Amniotic epithelial cell (primary cell): ENCODE results near the gene FYCO1.

Experiments
- DNase-seq: peaks from one replicate; pipeline ENCODE4 v3.0.0-alpha.2; 2010; ENCODE audit warnings: low read depth

The FYCO1 gene

GRCh38 chr3:45884368-45885201, 111.0 kb downstream of the FYCO1 start:
- DNase-seq: no peak

DNA sequence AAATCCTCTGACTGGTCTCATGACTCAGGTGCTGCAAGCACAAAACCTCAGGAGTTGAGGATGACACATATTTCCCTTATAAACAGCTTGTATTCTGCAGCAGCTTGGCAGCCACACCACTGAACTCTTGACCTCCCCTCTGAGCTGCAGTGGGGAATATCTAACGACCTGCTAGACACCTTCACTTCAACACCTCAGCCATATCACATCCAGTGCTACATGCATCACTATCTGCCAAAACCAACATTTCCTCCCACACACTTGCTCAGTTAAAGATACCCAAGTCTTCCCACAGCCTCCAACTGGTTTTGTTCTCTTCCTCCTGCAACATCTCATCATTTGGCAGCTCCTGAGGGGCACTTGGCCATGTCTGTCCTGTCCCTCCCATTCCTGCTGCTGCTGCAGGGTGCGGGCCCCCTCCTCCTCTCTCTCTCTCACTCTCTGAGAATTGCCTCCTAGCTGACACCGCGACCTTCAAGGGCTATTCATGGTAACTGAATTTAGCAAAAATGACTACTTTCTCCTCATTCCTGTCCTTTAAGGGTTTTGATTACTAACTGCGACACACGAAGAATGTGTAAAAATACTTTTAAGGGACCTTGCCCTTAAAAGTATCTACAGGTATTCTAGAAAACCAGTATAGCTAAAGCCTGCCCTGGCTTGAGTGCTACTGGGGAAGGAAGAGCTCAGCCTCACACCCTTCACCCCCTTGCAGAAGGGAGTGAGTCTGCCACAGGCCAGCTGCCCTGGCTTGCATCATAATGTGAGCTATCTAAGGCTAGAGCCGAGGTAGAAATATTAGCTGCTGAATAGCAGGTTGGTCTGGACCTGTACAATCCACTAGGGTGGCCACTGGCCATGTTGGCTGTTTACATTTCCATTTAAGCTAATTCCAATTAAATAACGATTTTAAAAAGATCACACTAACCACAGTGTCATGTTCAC, 114.3 kb downstream of the FYCO1 start:
- DNase-seq: peak; percentile 71

GRCh38 chr3:45880725-45881077, 114.9 kb downstream of the FYCO1 start:
- no peak for DNase-seq

- DNase-seq: no peak
Measured at GRCh38 chr3:45878124-45878523, 117.5 kb downstream of the FYCO1 start.

DNA sequence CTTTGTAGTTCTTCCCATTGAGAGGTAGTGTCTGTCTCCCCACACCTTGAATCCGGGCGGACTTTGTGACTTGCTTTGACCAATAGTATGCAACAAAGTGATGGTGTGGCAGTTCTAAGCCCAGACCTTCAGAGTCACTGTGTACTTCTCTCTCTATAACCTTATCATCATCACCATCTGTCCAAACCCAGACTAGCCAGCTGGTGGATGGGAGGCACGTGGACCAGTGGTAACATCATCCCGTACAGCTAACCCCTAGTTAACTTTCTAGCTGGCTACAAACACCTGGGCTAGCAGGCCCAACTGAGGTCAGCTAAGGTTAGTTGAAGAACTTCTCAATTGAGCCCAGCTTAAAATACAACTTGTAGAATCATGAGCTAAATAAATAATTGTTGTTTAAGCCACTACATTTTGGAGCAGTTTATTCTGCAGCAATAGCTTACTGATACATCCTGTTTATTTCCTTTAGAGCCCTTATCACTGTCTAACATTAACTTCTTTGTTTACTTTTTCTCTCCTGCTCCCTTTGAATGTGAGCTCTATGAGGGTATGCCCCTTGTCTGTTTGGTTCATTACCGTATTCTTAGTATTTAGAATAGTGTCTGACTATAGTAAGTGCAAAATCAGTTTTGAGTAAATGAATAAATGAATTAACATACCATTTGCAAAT, 120.8 kb downstream of the FYCO1 start:
- no peak for DNase-seq

GRCh38 chr3:45873638-45874037, 122.0 kb downstream of the FYCO1 start:
- DNase-seq: no peak

- DNase-seq: no peak
Measured at GRCh38 chr3:45873036-45873435, 122.6 kb downstream of the FYCO1 start.

GRCh38 chr3:45872569-45872968, 123.1 kb downstream of the FYCO1 start:
- DNase-seq: no peak

DNA sequence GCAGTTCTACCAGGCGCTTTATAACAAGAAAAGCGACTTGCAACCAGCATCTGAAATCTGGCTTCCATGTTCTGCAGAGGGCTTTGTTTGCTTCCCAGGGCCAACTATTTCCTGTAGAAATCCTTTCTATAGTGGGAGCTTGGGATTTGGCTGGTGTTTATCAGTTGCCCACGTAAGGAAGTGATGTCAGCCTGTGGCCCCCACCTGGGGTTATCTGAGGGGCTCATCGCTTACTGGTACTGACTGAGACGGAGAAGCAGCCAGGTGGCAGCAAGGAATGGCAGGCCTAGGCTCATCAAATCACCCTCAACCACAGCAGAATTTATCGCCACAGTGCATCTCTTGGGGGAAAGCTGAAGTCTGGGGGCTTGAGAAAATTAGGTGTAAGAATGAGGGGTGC, 123.8 kb downstream of the FYCO1 start:
- DNase-seq: no peak

GRCh38 chr3:45870099-45870498, 125.5 kb downstream of the FYCO1 start:
- DNase-seq: no peak

DNA sequence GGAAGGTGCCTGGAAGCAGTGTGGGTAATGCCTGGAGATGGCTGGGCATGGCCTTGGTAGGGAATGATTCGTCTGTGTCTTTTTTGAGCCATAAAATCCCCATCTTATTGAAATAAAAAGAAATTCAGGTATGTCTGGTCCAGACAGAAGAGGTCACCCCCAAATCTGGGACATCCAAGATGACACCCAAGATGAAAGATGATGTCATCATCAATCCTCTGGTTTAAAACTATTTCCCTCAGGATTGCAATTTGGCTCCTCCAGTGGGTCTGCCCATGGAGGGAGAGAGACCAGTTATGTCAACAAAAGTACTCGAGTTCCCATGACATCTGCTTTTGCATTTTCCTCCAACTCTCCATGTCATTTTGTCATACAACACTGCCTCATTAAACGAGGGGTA, 126.0 kb downstream of the FYCO1 start:
- DNase-seq: no peak

- DNase-seq: no peak
Measured at GRCh38 chr3:45868650-45869049, 127.0 kb downstream of the FYCO1 start.

DNA sequence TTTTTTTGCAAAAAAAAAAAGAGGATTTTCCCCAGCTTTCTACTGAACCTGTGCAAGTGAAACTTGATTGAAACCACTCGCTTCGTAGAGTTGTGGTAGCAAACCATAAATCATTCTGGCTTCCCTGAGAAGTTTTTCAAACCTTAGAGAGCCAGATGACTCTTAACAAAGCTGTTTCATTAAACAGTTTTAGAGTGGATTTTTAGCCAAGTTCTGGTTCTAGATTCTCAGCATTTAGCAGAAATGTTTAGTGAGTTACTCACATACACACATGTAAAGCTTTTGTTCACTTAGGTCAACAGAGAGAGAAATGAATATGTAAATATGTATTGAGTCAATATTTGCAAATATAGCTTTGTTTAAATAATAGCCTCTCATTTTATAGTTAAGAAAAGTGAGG, 127.4 kb downstream of the FYCO1 start:
- no peak for DNase-seq
